ENCODE measurements around the gene ACOT8.

GRCh38 chr20:45894797-45895196, 37.6 kb upstream of the ACOT8 start:
- TF ChIP-seq POLR2A (IDR thresholded peaks at IDR 0.05) (no peak), CTCF (IDR thresholded peaks at IDR 0.05) (no peak), EP300 (IDR thresholded peaks at IDR 0.05) (no peak), POLR2AphosphoS5 (IDR thresholded peaks at IDR 0.05) (no peak)
